OCI-LY1 (cell line): Measurements from ENCODE around the gene SHISA5.

ENCODE experiments used
- CTCF ChIP-seq: fragments of 200-600 bp; sonication (generic), shearing (Covaris generic); IDR thresholded peaks from 2 replicates; pipeline ENCODE4 v1.5.1; 2017; ENCODE audit warnings: mild to moderate bottlenecking, antibody characterized with exemption, low read length, moderate library complexity, mixed read lengths
- EZH2 ChIP-seq: fragments of 200-600 bp; sonication (generic), shearing (Covaris generic); IDR thresholded peaks from 2 replicates; pipeline ENCODE4 v1.8.0; 2017; ENCODE audit warnings: borderline replicate concordance, mixed run types, mild to moderate bottlenecking, antibody characterized with exemption, low read length, moderate library complexity, mixed read lengths

DNA sequence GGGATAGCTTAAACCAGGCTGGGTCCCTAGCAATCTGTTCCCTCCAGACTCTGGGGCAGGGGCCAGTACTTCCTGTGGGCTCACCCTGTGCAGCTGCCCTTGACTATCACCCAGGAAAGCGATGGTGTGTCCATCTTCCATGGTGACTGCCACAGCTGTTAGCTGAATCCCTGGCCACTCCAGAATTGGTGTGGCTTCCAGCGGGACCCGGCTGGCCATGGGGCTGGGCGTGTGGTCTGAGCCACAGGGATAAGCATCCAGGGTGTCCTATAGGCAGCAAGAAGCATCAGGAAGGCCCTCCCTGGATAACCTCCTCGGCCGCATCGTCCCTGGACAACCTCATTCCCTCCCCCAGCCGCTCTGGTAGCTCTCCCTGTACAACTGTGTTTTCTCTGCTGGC, 81.3 kb downstream of the SHISA5 start:
- TF ChIP-seq CTCF (no peak), EZH2 (no peak)
